Activated naive CD4-positive, alpha-beta T cell treated with anti-CD3 and anti-CD28 coated beads, Interleukin-2, amount 50 U/mL, for 16 hours (primary cell): Measurements from ENCODE around the gene MEMO1.
"Not testable (repeated sequence)": the region's sequence is repeated elsewhere in the genome, so short reads cannot be mapped to it uniquely, and the experiment has no call there.

Source experiments
- DNase-seq: peaks from one replicate; pipeline ENCODE4 v3.0.0-alpha.2; 2020

The MEMO1 gene

GRCh38 chr2:31997653-31998052 is 13.2 kb downstream of the MEMO1 start:
- no peak for DNase-seq

DNA sequence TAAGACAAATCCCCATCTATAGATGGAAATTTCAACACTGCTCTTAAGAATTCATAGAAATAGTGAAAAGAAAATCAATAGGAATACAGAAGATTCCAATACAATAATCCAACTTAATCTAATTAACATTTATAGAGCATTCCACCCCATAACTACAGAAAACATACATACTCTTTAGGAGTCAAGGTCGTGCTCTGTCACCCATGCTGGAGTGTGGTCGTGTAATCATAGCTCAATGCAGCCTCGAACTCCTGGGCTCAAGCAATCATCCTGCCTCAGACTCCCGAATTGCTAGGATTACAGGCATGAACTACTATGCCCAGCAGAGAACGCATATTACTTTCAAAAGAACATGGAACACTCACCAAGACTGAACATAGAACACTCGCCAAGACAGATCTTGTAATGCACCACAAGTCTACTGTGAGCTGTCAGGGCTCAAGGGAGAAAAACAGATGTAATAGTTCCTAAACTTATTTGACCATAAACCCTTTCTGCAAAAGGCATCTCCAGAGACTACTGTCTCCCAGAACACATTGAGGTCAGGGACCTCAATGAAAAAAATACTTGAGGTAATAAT is 14.1 kb downstream of the MEMO1 start:
- no peak for DNase-seq

DNA sequence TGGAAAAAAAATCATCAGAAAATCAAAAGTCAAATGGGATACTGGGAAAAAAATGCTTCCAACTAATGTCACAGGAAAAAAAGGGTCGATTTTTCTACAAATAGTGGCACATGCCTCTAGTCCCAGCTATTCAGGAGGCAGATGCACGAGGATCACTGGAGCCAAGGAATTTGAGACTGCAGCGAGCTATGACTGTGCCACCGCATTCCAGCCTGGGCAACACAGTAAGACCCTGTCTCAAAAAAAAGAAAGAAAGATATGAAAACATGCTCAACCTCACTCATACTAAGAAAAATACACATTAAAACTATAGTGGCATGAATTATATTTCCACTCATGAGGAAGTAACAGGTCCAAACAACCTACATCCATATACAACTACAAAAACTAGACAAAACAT is 17.9 kb downstream of the MEMO1 start:
- DNase-seq: no peak

DNA sequence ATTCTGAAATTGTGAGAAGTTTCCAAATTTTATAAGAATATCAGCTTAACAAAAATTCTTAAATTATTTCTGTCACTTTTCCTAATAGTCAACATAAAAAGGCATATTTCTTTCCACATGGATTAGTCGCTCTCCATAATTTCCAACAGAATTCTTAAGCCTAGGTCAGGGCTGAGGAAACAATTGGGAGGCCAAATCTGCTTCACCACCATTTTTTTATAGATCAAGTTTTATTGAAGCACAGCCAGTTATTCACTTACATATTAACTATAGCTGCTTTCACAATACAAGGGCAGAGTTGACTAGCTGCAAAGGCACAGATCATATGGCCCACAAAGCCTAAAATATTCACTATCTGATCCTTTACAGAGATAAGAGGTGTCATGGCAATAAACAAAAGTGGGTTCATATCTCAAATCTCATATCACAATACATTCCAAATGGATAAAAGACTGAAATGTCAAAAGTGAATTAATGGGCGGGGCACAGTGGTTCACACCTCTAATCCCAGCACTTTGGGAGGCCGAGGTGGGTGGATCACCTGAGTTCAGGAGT is 18.7 kb downstream of the MEMO1 start:
- DNase-seq: no peak

GRCh38 chr2:31989946-31990345 is 20.9 kb downstream of the MEMO1 start:
- no peak for DNase-seq

- DNase-seq: no peak
Observed at GRCh38 chr2:31987454-31988220, 23.2 kb downstream of the MEMO1 start.

- no peak for DNase-seq
Observed at GRCh38 chr2:31986906-31987305, 23.9 kb downstream of the MEMO1 start.

GRCh38 chr2:31983762-31984467 is 26.9 kb downstream of the MEMO1 start:
- DNase-seq: no peak

- no peak for DNase-seq
Observed at GRCh38 chr2:31980674-31981356, 30.0 kb downstream of the MEMO1 start.

- DNase-seq: no peak
Observed at GRCh38 chr2:31979956-31980355, 30.9 kb downstream of the MEMO1 start.

- DNase-seq: no peak
Observed at GRCh38 chr2:31979018-31979417, 31.8 kb downstream of the MEMO1 start.

- DNase-seq: no peak
Observed at GRCh38 chr2:31978436-31978835, 32.4 kb downstream of the MEMO1 start.

DNA sequence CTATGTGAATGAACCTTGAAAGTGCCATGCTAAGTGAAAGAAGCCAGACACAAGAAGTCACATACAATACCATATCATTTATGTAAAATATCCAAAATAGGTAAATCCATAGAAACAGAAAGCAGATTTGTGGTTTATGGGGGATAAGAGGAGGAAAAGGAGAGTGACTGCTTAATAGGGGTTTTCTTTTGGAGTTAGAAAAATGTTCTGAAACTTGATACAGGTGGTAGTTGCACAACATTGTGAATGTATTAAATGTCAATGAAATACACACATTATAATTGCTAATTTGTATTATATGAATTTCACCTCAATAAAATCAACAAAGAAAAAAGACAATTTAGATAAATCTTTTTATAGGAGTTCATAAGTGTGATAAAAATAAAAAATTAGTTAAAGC is 37.1 kb downstream of the MEMO1 start:
- no peak for DNase-seq

DNA sequence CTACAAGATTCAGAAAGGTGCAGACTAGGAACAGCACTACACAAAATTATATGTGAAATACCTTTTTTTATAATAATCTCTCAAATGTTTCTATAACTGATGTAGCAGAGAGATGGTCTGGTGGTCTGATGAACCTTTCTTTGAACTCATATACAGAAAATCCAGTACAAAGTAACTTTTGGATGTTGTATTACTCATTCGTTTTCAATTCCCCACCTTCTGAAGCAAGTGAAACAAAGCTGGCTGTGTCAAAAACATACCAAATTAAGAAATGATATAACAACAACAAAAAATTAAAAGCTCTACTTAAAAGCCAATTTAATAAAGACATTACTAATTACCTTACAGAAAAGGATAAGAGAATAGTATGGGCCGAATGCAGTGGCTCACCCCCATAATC is 38.7 kb downstream of the MEMO1 start:
- no peak for DNase-seq

DNA sequence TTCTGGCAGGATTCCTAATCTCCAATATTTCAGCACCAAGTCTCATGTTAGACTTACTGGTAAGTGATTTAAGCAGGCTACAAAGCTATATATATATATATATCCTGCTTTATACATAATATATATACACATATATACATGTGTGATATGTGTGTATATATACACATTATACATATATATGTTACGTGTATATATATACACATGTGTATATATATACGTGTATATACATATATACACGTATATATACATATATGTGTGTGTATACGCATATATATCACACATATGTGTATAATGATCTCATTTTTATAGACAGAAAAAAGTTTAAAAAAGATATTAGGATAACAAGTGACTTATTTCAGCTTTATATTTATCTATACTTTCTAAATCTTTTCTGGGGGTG is 41.6 kb downstream of the MEMO1 start:
- DNase-seq: no peak

- no peak for DNase-seq
Observed at GRCh38 chr2:31967790-31968189, 43.0 kb downstream of the MEMO1 start.

DNA sequence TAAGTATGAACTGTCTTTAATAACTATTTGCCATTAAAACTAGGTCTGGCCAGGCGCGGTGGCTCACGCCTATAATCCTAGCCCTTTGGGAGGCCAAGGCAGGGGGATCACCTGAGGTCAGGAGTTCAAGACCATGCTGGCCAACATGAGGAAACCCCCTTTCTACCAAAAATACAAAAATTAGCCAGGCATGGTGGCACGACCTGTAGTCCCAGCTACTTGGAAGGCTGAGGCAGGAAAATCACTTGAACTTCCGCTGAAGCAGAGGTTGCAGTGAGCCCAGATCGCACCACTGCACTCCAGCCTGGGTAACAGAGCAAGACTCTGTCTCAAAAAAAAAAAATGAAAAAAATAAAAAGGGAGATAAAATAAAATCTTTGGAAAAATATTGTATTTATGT is 44.4 kb downstream of the MEMO1 start:
- not testable (repeated sequence) for DNase-seq

DNA sequence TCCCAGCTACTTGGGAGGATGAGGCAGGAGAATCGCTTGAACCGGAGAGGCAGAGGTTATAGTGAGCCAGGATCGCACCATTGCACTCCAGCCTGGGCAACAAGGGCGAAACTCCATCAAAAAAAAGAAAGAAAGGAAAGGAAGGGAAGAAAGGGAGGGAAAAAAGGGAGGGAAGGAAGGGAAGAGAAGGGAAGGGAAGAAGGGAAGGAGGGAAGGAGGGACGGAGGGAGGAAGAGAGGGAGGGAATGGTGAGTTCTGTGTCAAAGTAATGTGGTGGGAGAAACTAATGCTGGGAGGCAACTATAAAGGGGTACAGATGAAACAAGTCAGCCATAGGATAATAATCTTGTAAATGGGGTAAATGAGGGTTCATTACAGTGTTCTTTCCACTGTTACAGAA is 45.7 kb downstream of the MEMO1 start:
- DNase-seq: no peak

DNA sequence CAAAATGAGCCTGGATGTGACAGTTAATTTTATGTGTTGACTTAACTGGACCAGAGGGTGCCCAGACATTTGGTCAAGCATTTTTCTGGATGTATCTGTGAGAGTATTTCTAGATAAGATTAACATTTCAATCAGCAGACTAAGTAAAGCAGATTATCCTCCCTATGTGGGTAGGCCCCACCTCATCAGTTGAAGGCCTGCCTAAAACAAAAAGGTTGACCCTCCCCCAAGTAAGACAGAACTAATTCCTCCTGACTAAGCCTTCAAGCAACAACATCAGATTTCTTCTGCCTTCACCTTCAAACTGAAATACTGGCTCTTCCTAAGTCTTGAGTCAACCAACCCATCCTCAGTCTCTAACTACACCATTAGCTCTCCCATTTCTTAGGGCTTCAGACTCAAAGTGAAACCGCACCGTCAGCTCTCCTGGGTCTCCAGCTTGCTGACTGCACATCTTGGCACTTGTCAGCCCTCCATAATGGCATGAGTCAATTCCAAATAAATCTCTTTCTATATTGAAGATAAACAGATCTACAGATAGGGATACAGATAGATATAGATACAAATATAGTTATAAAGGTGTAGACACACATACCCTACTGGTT is 47.9 kb downstream of the MEMO1 start:
- DNase-seq: no peak

GRCh38 chr2:31958140-31958717 is 52.6 kb downstream of the MEMO1 start:
- DNase-seq: no peak

DNA sequence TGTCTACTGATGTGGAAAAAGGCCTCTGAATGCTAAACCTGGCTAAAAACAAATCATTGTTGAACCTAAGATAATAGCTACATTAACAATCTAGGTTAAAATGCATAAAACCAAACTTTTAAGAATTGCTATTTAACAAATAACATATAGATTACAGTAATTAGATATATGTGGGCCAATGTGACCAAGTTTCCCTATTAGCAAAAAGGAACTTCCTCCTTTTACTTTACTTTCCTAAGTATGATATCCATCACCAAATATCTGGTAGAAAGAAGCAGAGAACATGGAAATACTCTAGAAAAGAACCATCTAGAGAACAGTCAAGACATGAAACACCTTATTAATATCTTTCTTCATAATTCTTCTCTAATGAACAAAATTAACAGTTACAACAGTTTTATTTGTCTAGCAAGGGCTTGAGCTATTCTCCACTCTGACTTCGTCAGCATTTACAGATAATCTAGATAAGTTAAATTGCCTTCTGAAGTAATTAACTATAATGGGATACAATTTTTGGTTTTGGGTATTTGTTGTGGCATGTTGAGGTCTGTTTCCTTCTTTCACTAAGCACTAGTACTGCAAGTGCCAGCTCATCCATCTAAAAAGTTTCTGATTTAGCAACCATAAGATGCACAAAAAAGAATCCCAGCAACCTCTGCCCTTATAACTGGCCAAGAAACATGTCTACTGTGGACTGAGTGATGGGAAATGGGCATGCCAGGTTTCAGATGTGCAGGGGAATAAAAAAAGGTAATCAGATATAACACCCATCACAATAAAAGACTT is 53.3 kb downstream of the MEMO1 start:
- no peak for DNase-seq

- DNase-seq: not testable (repeated sequence)
Observed at GRCh38 chr2:31956934-31957333, 53.9 kb downstream of the MEMO1 start.
